ENCODE results near the gene EMX1. TPM values are rescaled to one million over a fixed set of nuclear protein-coding genes. Genes with fewer than 3 reads are reported as not detected.

EMX1 gene
- total RNA-seq = not detected in 2 replicates

GRCh38 chr2:72917138-72917876 is at the start of gene EMX1:
TSS of gene EMX1 (plus strand) at chr2:72917519. CDS start at chr2:72917853, 334 bp downstream.

DNA sequence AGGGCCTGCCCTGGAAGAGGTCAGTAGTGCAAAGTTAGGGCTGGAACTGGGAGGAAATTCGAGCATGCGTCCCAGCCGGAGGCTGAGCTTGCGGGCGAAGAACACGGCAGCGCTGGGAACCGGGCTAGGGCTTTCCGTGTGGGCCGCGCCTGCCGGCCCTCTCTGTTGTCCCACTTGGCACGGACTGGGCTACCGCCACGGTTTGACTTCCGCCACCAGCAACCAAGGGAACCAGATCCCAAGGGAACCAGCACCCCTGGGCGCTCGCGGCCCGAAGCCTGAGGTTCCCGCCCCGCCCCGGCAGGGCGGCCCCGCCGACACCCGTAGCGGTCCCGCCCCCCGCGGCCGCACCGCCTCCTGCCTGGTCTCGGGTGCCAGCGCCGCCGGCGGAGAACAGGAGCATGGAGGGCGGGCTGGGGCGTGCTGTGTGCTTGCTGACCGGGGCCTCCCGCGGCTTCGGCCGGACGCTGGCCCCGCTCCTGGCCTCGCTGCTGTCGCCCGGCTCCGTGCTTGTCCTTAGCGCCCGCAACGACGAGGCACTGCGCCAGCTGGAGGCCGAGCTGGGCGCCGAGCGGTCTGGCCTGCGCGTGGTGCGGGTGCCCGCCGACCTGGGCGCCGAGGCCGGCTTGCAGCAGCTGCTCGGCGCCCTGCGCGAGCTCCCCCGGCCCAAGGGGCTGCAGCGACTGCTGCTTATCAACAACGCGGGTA is 30.1 kb upstream of the EMX1 start, which contains the start of gene SPR:
Gene SPR (plus strand): TSS at position 377 of the 708 bp plus-strand sequence. CDS start 25 bp downstream, at position 402.

Other genes starting within 250 kb of the EMX1 start
- gene EXOC6B, start 91.5 kb upstream of the EMX1 start, total RNA-seq = 23.9 and 41.3 TPM in 2 replicates
- gene SPR, start 30.1 kb upstream of the EMX1 start, total RNA-seq = 19.3 and 25.5 TPM in 2 replicates
- gene SFXN5, start 154.2 kb downstream of the EMX1 start, total RNA-seq = 15.0 and 16.1 TPM in 2 replicates
- 22.2 and 24.5 TPM in 2 replicates for gene RAB11FIP5, start 195.4 kb downstream of the EMX1 start, total RNA-seq